GM10266 (cell line): ENCODE results near the gene CITED4.

Source experiments
- DNase-seq: peaks from one replicate; pipeline ENCODE4 v3.0.0; 2012; ENCODE audit errors: extremely low spot score
- TF ChIP-seq, protein P1 (sequence below): IDR thresholded peaks from 2 replicates; pipeline ENCODE4 v1.5.1; 2012; ENCODE audit warnings: mild to moderate bottlenecking, low read depth; ENCODE audit not compliant: control insufficient read depth, insufficient read depth; ENCODE audit errors: missing control alignments

The CITED4 gene

DNA sequence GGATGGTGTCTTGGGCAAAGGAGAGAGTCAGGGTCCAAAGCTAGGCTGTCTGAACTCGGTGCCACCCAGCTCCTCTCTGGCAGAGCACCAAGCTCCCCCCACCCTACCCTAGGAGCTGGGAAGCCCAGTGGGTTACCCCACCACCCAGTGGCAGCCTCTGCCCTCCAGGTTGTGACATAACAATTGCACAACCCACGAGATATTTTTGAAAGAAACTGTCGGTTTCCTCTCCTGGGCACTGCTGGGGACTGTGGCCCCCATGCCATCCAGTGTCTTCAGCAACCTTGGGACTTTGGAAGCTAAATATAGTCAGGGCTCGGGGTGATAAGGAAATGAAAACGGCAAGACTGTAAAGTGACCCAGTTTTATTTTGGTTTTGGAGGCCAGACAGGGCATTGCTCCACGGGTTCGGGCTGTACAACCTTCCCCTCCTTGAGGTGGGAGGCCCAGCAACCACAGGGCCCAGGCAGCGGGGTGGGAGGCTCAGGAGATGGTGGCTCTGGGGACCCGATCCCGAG, 1.4 kb downstream of the CITED4 start:
- no peak for DNase-seq
- TF ChIP-seq, protein P1, sequence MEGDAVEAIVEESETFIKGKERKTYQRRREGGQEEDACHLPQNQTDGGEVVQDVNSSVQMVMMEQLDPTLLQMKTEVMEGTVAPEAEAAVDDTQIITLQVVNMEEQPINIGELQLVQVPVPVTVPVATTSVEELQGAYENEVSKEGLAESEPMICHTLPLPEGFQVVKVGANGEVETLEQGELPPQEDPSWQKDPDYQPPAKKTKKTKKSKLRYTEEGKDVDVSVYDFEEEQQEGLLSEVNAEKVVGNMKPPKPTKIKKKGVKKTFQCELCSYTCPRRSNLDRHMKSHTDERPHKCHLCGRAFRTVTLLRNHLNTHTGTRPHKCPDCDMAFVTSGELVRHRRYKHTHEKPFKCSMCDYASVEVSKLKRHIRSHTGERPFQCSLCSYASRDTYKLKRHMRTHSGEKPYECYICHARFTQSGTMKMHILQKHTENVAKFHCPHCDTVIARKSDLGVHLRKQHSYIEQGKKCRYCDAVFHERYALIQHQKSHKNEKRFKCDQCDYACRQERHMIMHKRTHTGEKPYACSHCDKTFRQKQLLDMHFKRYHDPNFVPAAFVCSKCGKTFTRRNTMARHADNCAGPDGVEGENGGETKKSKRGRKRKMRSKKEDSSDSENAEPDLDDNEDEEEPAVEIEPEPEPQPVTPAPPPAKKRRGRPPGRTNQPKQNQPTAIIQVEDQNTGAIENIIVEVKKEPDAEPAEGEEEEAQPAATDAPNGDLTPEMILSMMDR, result no peak

DNA sequence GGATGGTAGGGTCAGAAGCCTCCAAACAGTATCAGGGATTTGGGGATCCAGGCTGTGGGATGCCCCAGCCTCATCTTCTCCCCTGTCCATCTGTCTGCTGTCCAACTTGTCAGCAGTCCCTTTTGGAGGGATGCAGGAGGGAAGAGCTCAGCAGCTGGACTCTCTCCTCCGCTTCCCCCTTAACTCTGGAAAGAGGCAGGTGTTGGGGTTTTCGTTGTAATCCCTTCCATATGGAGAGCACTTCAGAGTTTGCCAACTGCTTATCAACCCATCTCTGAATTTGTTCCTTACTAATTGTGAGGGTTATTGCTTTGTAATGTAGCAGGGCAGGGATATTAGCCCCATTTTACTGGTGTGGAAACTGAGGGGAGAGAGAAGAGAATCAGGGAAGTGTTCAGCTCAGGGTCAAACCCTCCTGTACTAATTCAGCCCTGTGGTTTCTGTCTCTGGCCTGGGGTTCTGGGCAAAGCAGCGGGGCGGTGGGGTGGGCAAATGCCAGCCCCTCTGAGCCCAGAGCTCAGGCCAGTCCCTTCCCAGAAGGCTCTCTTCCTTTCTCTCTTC, 3.2 kb downstream of the CITED4 start:
- TF ChIP-seq, protein P1, result no peak
- no peak for DNase-seq

DNA sequence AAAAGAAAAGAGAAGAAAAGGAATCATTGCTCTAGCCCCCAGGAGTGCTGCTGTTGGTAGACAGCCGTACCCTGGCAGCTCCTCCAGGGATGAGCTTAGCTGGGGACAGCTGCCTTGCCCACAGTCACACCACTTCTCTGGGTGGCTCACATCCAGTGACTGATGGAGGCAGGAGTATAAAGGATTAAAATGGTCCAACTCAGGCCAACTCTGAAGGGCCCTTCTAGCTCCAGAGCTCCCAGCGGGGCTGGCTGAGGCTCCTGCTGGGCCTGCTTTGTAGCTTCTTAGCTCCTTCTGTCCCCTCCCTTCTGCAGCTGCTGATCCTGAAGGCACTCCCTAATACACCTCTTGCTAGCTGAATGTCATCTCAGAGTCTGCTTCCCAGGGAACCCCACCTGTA, 4.4 kb downstream of the CITED4 start:
- TF ChIP-seq, protein P1, result no peak
- DNase-seq, result no peak

DNA sequence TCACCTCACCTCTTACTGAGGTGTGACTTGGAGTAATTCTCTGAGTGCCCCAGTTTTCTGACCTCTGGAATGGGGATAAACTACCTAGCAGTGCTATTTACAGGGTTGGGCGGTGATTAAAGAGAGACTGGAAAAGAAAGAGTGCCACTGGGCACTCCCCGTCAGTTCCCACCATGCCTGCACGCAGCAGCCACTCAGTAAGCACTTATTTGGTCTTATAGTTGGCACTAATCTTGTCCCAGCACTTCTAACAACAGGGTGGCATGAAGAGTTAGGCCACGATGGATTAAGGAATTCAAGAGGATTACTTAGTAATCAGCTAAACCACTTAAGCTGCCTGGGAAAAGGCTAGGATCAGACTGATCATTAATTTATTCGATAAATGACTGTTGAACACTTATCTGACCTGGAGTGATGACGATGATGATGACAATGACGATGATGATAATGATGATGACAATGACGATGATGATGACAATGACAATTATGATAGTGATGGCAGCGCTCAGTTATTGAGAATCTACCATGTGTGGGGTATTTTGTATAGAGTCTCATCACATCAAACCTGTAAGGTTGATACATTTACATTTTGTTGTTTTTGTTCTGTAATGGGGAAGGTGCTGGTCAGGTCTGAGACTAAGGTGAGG, 5.4 kb downstream of the CITED4 start:
- no peak for DNase-seq
- TF ChIP-seq, protein P1, result no peak

- DNase-seq, result no peak
- TF ChIP-seq, protein P1, result no peak
Observed at GRCh38 chr1:40856116-40856515, 6.0 kb downstream of the CITED4 start.

GRCh38 chr1:40855513-40855912, 6.7 kb downstream of the CITED4 start:
- DNase-seq, result no peak
- TF ChIP-seq, protein P1, result peak; percentile 26

GRCh38 chr1:40853885-40854170, 8.3 kb downstream of the CITED4 start:
- no peak for DNase-seq
- TF ChIP-seq, protein P1, result no peak
